ENCODE results near the gene DKC1. TPM values are rescaled to one million over a fixed set of nuclear protein-coding genes. Genes with fewer than 3 reads are reported as not detected.

The DKC1 gene
- total and polyA plus RNA-seq, 2 of the 13 experiments (the other 11 are each of a cell fraction or from before 2014, with no cell fraction given), result 61.6 to 102 TPM

DNA sequence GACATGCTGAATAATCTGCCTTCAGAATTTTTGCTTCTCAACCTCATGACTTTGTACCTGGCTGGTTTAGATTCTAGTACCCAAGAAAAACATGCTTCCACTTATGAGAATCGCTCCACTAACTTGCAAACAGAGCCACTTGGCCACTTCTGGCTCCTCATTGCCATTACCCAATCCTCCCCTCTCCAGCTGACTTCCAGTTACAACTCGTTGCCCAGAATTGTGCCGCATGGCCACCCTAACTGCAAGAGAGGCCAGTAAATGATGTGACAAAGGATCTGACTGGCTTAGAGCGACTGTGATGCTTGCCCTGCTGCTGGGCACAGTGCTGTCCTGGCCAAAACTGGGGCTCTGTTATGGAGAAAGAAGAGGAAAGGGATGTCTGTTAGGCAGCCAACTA, 4.0 kb upstream of the DKC1 start:
- no peak overlapping the region for H3K4me2 ChIP-seq (ENCODE audit: low read depth, low read length)
- DNase-seq (ENCODE audit: low spot score) (no peak), FAIRE-seq (no peak), ATAC-seq (no peak)
- ChIA-PET POLR2A (no interaction called here), CTCF (ENCODE audit: low intra/inter-chr PET ratio, low total read pairs) (no interaction called here)
- intact Hi-C loops (cut with micrococcal nuclease; ENCODE audit: unreplicated experiment) (no loop called here), in situ Hi-C loops (cut with HindIII; ENCODE audit: extremely low pct_ligation_motif_present, low pct_unique_long_range_greater_than_20kb) (no loop called here)
- H3K27ac ChIP-seq (ENCODE audit: extremely low read length, insufficient read depth, low read length), result no peak overlapping the region
- H3K4me3 ChIP-seq (replicated peaks in 1 of 3; ENCODE audit: insufficient read depth in 1 of 3, low read depth in 2 of 3, low read length in 3 of 3), result no peak overlapping the region
- no peak overlapping the region for H2AFZ ChIP-seq (ENCODE audit: low read length)
- H3K9ac ChIP-seq (ENCODE audit: insufficient read depth, low read depth, low read length), result no peak overlapping the region
- H4K20me1 ChIP-seq (ENCODE audit: insufficient read depth, low read length), result no peaks in the 10 kb centered on the region
- WGBS (ENCODE audit: low lambda C conversion rate), result 0% methylated on average over 1 of the region's 4 CpGs
- peaks cover 8% of the 10 kb centered on the region for H3K79me2 ChIP-seq (ENCODE audit: insufficient read depth, low read length)
- no peaks in the 10 kb centered on the region for H3K36me3 ChIP-seq (replicated peaks in 1 of 2; ENCODE audit: control insufficient read depth in 1 of 2, insufficient read depth in 2 of 2, low read length in 2 of 2)
- peaks cover 11% of the 10 kb centered on the region; the same call in 1 of the 2 replicates for H3K4me1 ChIP-seq (ENCODE audit: insufficient read depth, low read length)
- no peaks in the 10 kb centered on the region for H3K9me3 ChIP-seq (ENCODE audit: low read length)
- no TSS peak for BruUV-seq (replicated peaks)
- H3K27me3 ChIP-seq (ENCODE audit: control insufficient read depth in 1 of 2, insufficient read depth in 2 of 2, low read length in 2 of 2), result no peaks in the 10 kb centered on the region; a peak in 1 of 5 replicates
- TF ChIP-seq CENPX (CRISPR knock-in tag; IDR thresholded peaks at IDR 0.05) (no peak), BCL6 (CRISPR knock-in tag; IDR thresholded peaks at IDR 0.05) (no peak), ZNF3 (CRISPR knock-in tag; IDR thresholded peaks at IDR 0.05) (no peak), NAIF1 (CRISPR knock-in tag; IDR thresholded peaks at IDR 0.05; ENCODE audit: borderline replicate concordance) (no peak), ZMYM2 (CRISPR knock-in tag; IDR thresholded peaks at IDR 0.05) (no peak), CC2D1A (CRISPR knock-in tag; IDR thresholded peaks at IDR 0.05) (no peak), SMC3 (IDR thresholded peaks at IDR 0.05; ENCODE audit: low read length) (no peak), HMGA1 (CRISPR knock-in tag; conservative IDR thresholded peaks at IDR 0.05) (no peak), ZNF816 (CRISPR knock-in tag; IDR thresholded peaks at IDR 0.05; ENCODE audit: borderline replicate concordance) (no peak), TBX2 (CRISPR knock-in tag; IDR thresholded peaks at IDR 0.05; ENCODE audit: borderline replicate concordance) (no peak), ZNF24 (IDR thresholded peaks at IDR 0.05) (no peak)
- TF ChIP-seq, protein P1, sequence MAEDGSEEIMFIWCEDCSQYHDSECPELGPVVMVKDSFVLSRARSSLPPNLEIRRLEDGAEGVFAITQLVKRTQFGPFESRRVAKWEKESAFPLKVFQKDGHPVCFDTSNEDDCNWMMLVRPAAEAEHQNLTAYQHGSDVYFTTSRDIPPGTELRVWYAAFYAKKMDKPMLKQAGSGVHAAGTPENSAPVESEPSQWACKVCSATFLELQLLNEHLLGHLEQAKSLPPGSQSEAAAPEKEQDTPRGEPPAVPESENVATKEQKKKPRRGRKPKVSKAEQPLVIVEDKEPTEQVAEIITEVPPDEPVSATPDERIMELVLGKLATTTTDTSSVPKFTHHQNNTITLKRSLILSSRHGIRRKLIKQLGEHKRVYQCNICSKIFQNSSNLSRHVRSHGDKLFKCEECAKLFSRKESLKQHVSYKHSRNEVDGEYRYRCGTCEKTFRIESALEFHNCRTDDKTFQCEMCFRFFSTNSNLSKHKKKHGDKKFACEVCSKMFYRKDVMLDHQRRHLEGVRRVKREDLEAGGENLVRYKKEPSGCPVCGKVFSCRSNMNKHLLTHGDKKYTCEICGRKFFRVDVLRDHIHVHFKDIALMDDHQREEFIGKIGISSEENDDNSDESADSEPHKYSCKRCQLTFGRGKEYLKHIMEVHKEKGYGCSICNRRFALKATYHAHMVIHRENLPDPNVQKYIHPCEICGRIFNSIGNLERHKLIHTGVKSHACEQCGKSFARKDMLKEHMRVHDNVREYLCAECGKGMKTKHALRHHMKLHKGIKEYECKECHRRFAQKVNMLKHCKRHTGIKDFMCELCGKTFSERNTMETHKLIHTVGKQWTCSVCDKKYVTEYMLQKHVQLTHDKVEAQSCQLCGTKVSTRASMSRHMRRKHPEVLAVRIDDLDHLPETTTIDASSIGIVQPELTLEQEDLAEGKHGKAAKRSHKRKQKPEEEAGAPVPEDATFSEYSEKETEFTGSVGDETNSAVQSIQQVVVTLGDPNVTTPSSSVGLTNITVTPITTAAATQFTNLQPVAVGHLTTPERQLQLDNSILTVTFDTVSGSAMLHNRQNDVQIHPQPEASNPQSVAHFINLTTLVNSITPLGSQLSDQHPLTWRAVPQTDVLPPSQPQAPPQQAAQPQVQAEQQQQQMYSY (CRISPR knock-in tag; IDR thresholded peaks at IDR 0.05), result no peak
- TF ChIP-seq, protein P2, sequence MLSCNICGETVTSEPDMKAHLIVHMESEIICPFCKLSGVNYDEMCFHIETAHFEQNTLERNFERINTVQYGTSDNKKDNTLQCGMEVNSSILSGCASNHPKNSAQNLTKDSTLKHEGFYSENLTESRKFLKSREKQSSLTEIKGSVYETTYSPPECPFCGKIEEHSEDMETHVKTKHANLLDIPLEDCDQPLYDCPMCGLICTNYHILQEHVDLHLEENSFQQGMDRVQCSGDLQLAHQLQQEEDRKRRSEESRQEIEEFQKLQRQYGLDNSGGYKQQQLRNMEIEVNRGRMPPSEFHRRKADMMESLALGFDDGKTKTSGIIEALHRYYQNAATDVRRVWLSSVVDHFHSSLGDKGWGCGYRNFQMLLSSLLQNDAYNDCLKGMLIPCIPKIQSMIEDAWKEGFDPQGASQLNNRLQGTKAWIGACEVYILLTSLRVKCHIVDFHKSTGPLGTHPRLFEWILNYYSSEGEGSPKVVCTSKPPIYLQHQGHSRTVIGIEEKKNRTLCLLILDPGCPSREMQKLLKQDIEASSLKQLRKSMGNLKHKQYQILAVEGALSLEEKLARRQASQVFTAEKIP (CRISPR knock-in tag; IDR thresholded peaks at IDR 0.05; ENCODE audit: borderline replicate concordance), result no peak

Measured in HepG2 (cell line).